ENCODE results near the gene CENPP.

DNA sequence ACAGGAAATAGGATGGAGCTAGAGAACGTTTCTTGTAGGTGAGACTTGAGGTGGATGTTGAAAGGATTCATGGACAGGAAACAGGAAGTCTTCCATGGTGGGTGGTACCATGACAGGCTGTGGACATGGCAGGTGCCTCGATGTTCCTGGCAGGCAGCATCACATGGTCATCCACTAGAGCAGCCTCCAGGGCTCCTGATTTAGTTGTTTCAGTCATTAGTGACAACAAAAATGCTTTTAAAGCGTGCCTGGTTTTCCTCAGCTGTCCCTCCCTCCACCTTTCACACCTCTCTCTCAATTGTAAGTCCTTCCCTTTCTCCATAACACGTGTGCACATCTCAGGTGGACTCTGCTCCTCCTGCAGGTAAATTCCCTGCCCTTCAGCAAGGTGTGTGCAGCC, 181.7 kb downstream of the CENPP start:
- TF ChIP-seq, protein P1, sequence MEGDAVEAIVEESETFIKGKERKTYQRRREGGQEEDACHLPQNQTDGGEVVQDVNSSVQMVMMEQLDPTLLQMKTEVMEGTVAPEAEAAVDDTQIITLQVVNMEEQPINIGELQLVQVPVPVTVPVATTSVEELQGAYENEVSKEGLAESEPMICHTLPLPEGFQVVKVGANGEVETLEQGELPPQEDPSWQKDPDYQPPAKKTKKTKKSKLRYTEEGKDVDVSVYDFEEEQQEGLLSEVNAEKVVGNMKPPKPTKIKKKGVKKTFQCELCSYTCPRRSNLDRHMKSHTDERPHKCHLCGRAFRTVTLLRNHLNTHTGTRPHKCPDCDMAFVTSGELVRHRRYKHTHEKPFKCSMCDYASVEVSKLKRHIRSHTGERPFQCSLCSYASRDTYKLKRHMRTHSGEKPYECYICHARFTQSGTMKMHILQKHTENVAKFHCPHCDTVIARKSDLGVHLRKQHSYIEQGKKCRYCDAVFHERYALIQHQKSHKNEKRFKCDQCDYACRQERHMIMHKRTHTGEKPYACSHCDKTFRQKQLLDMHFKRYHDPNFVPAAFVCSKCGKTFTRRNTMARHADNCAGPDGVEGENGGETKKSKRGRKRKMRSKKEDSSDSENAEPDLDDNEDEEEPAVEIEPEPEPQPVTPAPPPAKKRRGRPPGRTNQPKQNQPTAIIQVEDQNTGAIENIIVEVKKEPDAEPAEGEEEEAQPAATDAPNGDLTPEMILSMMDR (IDR thresholded peaks at IDR 0.05; ENCODE audit: low read depth, low read length) = no peak
- TF ChIP-seq MYC (IDR thresholded peaks at IDR 0.05; ENCODE audit: low read depth, low read length) = no peak

Data from NB4 (cell line).